Neural progenitor cell (in vitro differentiated cells): Measurements from ENCODE around the gene STPG4.

Experiments
- EZH2phosphoT487 ChIP-seq: fragments of 200-600 bp; sonication (generic); IDR thresholded peaks from 2 replicates; pipeline ENCODE4 v1.6.1; 2017; ENCODE audit warnings: antibody characterized with exemption
- TF ChIP-seq, protein P1 (sequence below): fragments of 200-600 bp; sonication (generic); IDR thresholded peaks from 2 replicates; pipeline ENCODE4 v1.5.1; 2017; ENCODE audit warnings: antibody characterized with exemption, mild to moderate bottlenecking

DNA sequence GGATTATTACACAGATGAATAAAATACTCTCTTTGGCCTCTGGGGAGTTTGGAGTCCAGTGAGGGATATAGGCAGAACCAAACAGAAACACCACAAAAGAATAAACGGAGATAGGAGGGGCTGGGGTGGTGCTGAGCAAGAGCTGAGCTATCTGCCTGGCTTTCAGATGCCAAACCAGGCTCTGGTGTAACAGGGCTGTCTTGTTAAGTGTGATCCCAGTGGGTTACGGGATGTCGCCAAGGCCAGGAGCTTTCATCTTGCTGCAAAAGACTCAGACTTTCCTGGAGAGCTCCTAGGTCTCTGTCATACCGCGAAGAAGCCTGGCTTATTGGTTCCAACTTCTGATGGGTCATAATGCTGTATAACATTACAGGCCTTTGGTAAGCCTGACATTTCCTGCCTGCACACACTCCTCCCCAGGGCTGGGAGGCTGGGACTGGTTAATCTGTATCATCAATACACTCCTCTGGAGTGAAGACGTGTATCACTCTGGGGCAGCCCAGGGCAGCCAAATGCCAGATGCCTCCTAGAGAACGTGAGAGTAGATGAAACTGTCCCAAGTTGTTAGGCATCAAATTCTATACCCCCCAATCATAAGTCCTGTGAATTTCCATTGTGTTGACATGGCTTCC lies 60.5 kb downstream of the STPG4 start:
- no peak for TF ChIP-seq EZH2phosphoT487
- TF ChIP-seq, protein P1, sequence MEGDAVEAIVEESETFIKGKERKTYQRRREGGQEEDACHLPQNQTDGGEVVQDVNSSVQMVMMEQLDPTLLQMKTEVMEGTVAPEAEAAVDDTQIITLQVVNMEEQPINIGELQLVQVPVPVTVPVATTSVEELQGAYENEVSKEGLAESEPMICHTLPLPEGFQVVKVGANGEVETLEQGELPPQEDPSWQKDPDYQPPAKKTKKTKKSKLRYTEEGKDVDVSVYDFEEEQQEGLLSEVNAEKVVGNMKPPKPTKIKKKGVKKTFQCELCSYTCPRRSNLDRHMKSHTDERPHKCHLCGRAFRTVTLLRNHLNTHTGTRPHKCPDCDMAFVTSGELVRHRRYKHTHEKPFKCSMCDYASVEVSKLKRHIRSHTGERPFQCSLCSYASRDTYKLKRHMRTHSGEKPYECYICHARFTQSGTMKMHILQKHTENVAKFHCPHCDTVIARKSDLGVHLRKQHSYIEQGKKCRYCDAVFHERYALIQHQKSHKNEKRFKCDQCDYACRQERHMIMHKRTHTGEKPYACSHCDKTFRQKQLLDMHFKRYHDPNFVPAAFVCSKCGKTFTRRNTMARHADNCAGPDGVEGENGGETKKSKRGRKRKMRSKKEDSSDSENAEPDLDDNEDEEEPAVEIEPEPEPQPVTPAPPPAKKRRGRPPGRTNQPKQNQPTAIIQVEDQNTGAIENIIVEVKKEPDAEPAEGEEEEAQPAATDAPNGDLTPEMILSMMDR = no peak
